Gastrocnemius medialis (tissue), 4 donors: ENCODE data around the gene SWAP70. TPM values are rescaled to one million over a fixed set of nuclear protein-coding genes. Genes with fewer than 3 reads are reported as not detected.
"Not testable (repeated sequence)": the region's sequence is repeated elsewhere in the genome, so short reads cannot be mapped to it uniquely, and the experiment has no call there.

Experiments used
- ATAC-seq, 2 donors: fragments of 150-250 bp; one replicate each; pipeline ENCODE4 v1.9.1; 2016
- DNase-seq, 2 donors: peaks; one replicate each; pipeline ENCODE4 v3.0.0-alpha.2; 2019
- H3K27ac ChIP-seq, 4 donors: fragments of 200-600 bp; sonication (generic); 1 replicate in 1 of 4; 2 replicates in 3 of 4; pipeline ENCODE4 v1.5.1; 2016 to 2018; ENCODE audit warnings: mild to moderate bottlenecking in 2 of 4, moderate library complexity in 1 of 4
- H3K27me3 ChIP-seq, 3 donors: fragments of 200-600 bp; sonication (generic) in 2 of 3; 1 replicate in 1 of 3; 2 replicates in 2 of 3; pipeline versions ENCODE4 v1.5.1 to v1.6.0; 2016 to 2019; ENCODE audit warnings: mild to moderate bottlenecking in 1 of 3, moderate library complexity in 1 of 3
- H3K36me3 ChIP-seq, 2 donors: fragments of 200-600 bp; sonication (generic) in 1 of 2; one replicate each; pipeline ENCODE4 v1.5.1; 2017 to 2018
- H3K4me1 ChIP-seq, 2 donors: fragments of 200-600 bp; sonication (generic) in 1 of 2; one replicate each; pipeline ENCODE4 v1.5.1; 2016 to 2017; ENCODE audit warnings: mild to moderate bottlenecking in 2 of 2
- H3K4me3 ChIP-seq, 4 donors: fragments of 200-600 bp; sonication (generic) in 3 of 4; 1 replicate in 1 of 4; 2 replicates in 3 of 4; pipeline ENCODE4 v1.5.1; 2016 to 2019; ENCODE audit warnings: mild to moderate bottlenecking in 2 of 4
- H3K9me3 ChIP-seq, 3 donors: fragments of 200-600 bp; sonication (generic) in 2 of 3; 1 replicate in 1 of 3; 2 replicates in 2 of 3; pipeline ENCODE4 v1.5.1; 2016 to 2019
- POLR2A ChIP-seq, 2 donors: fragments of 450-650 bp; IDR thresholded peaks; one replicate each; pipeline ENCODE4 v1.6.1; 2017; ENCODE audit warnings: antibody characterized with exemption in 2 of 2, mild to moderate bottlenecking in 2 of 2, moderate library complexity in 2 of 2
- in situ Hi-C, 4 donors: fragments of 200-750 bp; cut with MboI; loops; one replicate each; pipeline versions ENCODE4 v1.15.0 to v1.8.0; 2017; ENCODE audit warnings: low sequenced_read_pairs in 4 of 4
- intact Hi-C: fragments of 100-400 bp; cut with DNase I; formaldehyde crosslinking; loops from one replicate; pipeline ENCODE4 v1.15.1; 2023; ENCODE audit warnings: low total_unique reads
- total RNA-seq, 4 donors: library from RNA; depleted of rRNA; stranded (reverse); fragments of >200 nt; gene quantifications; one replicate each; pipeline versions ENCODE4 v1.1.0 to v1.2.3, GENCODE V29; 2016
- TF ChIP-seq, protein P1 (sequence below), 5 experiments: fragments of 450-650 bp in 3 of 5; fragments of 200-600 bp in 2 of 5; sonication (generic) in 2 of 5; IDR thresholded peaks in 4 of 5; conservative IDR thresholded peaks in 1 of 5; 1 replicate in 4 of 5; 2 replicates in 1 of 5; pipeline ENCODE4 v1.5.1; 2016 to 2019; ENCODE audit warnings: antibody characterized with exemption in 5 of 5, mild to moderate bottlenecking in 3 of 5, moderate library complexity in 3 of 5

The SWAP70 gene
- total RNA-seq, 4 donors from 2014 or later, result 6.5 to 14.4 (median 9.1) TPM

DNA sequence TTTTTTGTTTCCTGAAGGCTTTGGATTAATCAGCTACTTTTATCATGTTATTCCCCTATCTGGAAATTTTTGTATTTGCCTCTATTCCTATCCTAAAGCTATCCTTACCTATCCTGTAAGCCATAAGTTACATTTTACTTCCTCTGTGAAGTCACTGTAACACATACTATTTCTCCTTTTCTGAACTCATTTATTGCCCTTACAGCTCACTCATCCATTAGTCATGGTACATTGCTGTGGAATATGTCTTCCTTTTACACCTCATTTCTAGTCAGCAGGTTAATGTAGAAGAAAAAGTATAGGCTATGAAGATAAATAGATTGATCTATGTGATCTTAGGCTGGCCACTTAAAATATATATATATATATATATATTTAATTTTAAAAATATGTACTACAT is 28.0 kb downstream of the SWAP70 start:
- peak overlapping the region; percentile 52 to 78 (median 67) for H3K27ac ChIP-seq
- in situ Hi-C loops, result no loop called here
- H3K9me3 ChIP-seq, result no peaks in the 10 kb centered on the region
- no peaks in the 10 kb centered on the region for H3K27me3 ChIP-seq
- no peak for TF ChIP-seq POLR2A (IDR thresholded peaks at IDR 0.05)
- intact Hi-C loops, result no loop called here
- H3K4me3 ChIP-seq, result no peak overlapping the region
- DNase-seq (no peak), ATAC-seq (no peak)
- peaks cover 0 to 11% of the 10 kb centered on the region in 2 donors for H3K36me3 ChIP-seq
- H3K4me1 ChIP-seq, result peaks cover 8 to 23% of the 10 kb centered on the region in 2 donors

DNA sequence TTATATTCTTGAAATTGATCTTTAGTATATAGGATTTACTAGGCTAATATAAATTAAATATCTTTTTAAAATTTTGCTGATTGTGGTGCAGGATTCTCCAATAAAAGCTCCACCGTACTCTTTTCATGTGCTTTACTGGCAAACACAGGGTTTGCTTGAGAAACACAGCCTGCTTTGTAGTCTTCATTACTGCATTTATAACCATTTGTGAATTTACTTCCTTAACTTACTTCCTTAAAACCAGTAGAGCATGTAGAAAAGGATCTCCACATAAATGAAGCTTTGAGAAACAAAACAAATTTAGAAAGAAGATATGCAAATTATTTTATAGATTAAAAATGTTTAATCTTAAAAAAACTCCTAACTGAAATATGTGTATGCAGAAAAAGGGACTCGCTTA is 28.8 kb downstream of the SWAP70 start:
- DNase-seq (no peak), ATAC-seq (no peak)
- no peaks in the 10 kb centered on the region for H3K27me3 ChIP-seq
- peaks cover 8 to 23% of the 10 kb centered on the region in 2 donors for H3K4me1 ChIP-seq
- peaks cover 0 to 11% of the 10 kb centered on the region in 2 donors for H3K36me3 ChIP-seq
- H3K9me3 ChIP-seq, result no peaks in the 10 kb centered on the region
- peak overlapping the region in 3 of 4 donors; percentile 52 to 78 (median 63) for H3K27ac ChIP-seq
- no peak overlapping the region for H3K4me3 ChIP-seq
- no peak for TF ChIP-seq POLR2A (IDR thresholded peaks at IDR 0.05)
- TF ChIP-seq, protein P1, sequence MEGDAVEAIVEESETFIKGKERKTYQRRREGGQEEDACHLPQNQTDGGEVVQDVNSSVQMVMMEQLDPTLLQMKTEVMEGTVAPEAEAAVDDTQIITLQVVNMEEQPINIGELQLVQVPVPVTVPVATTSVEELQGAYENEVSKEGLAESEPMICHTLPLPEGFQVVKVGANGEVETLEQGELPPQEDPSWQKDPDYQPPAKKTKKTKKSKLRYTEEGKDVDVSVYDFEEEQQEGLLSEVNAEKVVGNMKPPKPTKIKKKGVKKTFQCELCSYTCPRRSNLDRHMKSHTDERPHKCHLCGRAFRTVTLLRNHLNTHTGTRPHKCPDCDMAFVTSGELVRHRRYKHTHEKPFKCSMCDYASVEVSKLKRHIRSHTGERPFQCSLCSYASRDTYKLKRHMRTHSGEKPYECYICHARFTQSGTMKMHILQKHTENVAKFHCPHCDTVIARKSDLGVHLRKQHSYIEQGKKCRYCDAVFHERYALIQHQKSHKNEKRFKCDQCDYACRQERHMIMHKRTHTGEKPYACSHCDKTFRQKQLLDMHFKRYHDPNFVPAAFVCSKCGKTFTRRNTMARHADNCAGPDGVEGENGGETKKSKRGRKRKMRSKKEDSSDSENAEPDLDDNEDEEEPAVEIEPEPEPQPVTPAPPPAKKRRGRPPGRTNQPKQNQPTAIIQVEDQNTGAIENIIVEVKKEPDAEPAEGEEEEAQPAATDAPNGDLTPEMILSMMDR (IDR thresholded peaks at IDR 0.05 in 4 of 5, conservative IDR thresholded peaks at IDR 0.05 in 1 of 5), result no peak
- in situ Hi-C loops (no loop called here), intact Hi-C loops (no loop called here)

DNA sequence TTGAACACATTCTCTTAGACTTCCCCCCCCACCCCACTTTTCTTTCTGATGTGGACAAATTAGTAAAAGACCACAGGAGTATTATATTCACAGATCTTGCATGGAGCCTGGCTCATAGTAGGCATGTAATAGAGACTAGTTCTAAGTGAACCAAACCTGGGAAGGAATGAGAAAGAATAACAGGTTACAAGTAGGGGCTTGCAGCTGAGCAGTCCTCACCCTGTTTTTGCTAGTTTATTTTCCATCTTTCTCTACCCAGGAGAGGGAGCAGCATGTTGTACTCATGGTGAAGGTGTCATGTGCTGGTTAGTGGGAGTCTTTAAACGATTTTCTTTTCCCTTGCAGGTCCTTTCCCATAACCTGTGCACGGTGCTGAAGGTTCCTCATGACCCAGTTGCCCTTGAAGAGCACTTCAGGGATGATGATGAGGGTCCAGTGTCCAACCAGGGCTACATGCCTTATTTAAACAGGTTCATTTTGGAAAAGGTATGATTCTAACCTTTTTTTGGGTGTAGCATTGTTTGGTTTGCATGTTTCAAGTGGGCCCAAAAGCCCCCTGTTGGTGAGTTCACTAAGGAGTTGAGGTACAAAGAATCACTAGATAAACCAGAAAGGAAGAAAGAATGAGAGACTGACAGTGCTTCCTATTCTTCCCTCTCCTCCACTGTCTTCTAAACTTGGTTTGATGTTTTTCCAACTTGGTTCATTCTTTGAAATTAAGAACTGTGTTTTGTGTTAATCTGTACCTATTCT is 30.1 kb downstream of the SWAP70 start:
- in situ Hi-C loops (no loop called here), intact Hi-C loops (no loop called here)
- TF ChIP-seq, protein P1 (IDR thresholded peaks at IDR 0.05 in 4 of 5, conservative IDR thresholded peaks at IDR 0.05 in 1 of 5), result no peak
- TF ChIP-seq POLR2A (IDR thresholded peaks at IDR 0.05), result no peak
- no peak for DNase-seq
- no peak for ATAC-seq
- H3K9me3 ChIP-seq, result no peaks in the 10 kb centered on the region
- H3K27ac ChIP-seq, result no peak overlapping the region
- no peaks in the 10 kb centered on the region for H3K27me3 ChIP-seq
- H3K36me3 ChIP-seq, result peaks cover 0 to 11% of the 10 kb centered on the region in 2 donors
- peaks cover 6 to 18% of the 10 kb centered on the region in 2 donors for H3K4me1 ChIP-seq
- H3K4me3 ChIP-seq, result no peak overlapping the region

DNA sequence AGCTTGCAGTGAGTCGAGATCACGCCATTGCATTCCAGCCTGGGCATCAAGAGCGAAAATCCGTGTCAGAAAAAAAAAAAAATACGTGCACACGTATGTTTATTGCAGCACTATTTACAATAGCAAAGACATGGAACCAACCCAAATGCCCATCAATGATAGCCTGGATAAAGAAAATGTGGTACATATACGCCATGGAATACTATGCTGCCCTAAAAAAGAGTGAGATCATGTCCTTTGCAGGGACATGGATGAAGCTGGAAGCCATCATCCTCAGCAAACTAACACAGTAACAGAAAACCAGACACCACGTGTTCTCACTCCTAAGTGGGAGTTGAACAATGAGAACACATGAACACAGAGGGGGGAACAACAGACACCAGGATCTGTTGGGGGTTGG is 31.4 kb downstream of the SWAP70 start:
- H3K27ac ChIP-seq, intact Hi-C loops, ATAC-seq, H3K4me3 ChIP-seq, in situ Hi-C loops, DNase-seq, H3K27me3 ChIP-seq, H3K9me3 ChIP-seq: not testable (repeated sequence)
- Histone ChIP-seq H3K36me3 (peaks cover 0 to 11% of the 10 kb centered on the region in 2 donors), H3K4me1 (peaks cover 0 to 11% of the 10 kb centered on the region in 2 donors)

DNA sequence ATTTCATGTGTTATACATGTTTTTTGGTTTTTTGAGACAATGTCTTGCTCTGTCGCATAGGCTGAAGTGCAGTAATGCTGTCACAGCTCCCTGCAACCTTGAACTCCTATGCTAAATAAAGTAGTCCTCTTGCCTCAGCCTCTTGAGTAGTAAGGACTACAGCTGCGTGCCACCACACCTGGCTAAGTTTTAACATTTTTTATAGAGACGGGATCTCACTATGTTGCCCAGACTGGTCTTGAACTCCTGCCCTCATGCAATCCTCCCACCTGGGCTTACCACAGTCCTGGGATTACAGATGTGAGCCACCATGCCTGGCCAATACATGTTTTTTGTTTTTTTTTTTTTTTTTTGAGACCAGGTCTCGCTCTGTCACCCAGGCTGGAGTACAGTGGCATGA is 33.9 kb downstream of the SWAP70 start:
- peaks cover 0 to 11% of the 10 kb centered on the region in 2 donors for H3K36me3 ChIP-seq
- TF ChIP-seq POLR2A (IDR thresholded peaks at IDR 0.05), result no peak
- TF ChIP-seq, protein P1 (IDR thresholded peaks at IDR 0.05 in 4 of 5, conservative IDR thresholded peaks at IDR 0.05 in 1 of 5), result no peak
- in situ Hi-C loops (no loop called here), intact Hi-C loops (no loop called here)
- ATAC-seq (no peak), DNase-seq (no peak)
- no peaks in the 10 kb centered on the region for H3K9me3 ChIP-seq
- no peak overlapping the region for H3K4me3 ChIP-seq
- peaks cover 0 to 18% of the 10 kb centered on the region in 2 donors for H3K4me1 ChIP-seq
- no peak overlapping the region for H3K27ac ChIP-seq
- no peaks in the 10 kb centered on the region for H3K27me3 ChIP-seq
